OCI-LY1 (cell line): Measurements from ENCODE around the gene RPF1.

Experiments
- CTCF ChIP-seq: fragments of 200-600 bp; sonication (generic), shearing (Covaris generic); IDR thresholded peaks from 2 replicates; pipeline ENCODE4 v1.5.1; 2017; ENCODE audit warnings: mild to moderate bottlenecking, antibody characterized with exemption, low read length, moderate library complexity, mixed read lengths
- EZH2 ChIP-seq: fragments of 200-600 bp; sonication (generic), shearing (Covaris generic); IDR thresholded peaks from 2 replicates; pipeline ENCODE4 v1.8.0; 2017; ENCODE audit warnings: borderline replicate concordance, mixed run types, mild to moderate bottlenecking, antibody characterized with exemption, low read length, moderate library complexity, mixed read lengths

- TF ChIP-seq CTCF, result no peak
- TF ChIP-seq EZH2, result no peak
Observed at GRCh38 chr1:84434081-84434769, 44.8 kb upstream of the RPF1 start.
